Cardiac fibroblast (primary cell): ENCODE data around the gene GPHN.

Source experiments
- DNase-seq, 2 donors: peaks; one replicate each; pipeline versions ENCODE4 v3.0.0 to v3.0.0-alpha.2; 2010; ENCODE audit warnings: low read depth in 2 of 2
- H3K4me3 ChIP-seq, 2 donors: replicated peaks in 1 of 2; 1 replicate in 1 of 2; 2 replicates in 1 of 2; pipeline ENCODE4 v1.5.1; 2011; ENCODE audit warnings: low read depth in 2 of 2, low read length in 2 of 2, mild to moderate bottlenecking in 2 of 2, moderate library complexity in 1 of 2
- CTCF ChIP-seq: IDR thresholded peaks from one replicate; pipeline ENCODE4 v1.5.1; 2011; ENCODE audit warnings: low read depth, mild to moderate bottlenecking, low read length, inconsistent platforms

GPHN gene

DNA sequence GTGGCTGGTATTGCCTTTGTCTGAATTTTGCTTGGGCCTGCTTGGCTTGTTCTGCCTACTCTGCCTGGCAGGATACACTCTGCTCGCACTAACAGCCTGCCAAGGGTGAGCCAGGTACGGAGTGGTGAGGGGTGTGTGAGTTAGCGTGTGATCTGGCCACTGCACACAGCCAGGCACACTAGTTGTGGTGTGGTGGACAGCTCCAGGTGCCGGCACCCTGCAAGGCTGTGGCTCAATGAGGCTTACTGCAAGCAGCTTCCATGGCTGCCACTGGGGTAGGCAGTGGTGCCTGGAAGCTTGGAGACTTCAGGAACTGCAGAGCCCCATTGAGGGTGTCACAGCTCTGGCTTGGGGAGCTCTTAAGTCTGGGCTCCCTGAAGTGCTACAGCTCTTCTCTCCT, 87.4 kb downstream of the GPHN start:
- TF ChIP-seq CTCF: no peak
- H3K4me3 ChIP-seq: no peak overlapping the region
- DNase-seq: no peak

GRCh38 chr14:66596241-66596985, 88.5 kb downstream of the GPHN start:
- DNase-seq: no peak
- no peak overlapping the region for H3K4me3 ChIP-seq
- TF ChIP-seq CTCF: no peak

DNA sequence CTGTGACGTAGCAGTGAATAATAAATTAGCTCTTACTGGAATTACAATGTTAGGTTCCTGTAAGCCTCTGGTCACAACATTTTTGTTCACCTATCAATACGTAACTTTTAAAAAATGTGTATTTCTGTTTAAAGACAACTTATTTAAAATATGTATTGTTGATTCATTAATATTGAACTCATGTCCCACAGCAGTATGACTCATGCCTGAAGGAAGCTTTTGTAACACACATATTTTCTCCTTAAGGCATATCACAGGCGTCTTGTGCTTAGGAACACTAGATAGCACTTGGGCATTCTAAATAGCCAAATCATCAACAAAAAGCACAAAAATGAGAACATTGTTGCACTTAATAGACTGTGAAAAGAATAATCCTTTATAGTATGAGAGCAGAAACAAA, 92.5 kb downstream of the GPHN start:
- no peak for TF ChIP-seq CTCF
- no peak overlapping the region for H3K4me3 ChIP-seq
- DNase-seq: peak; percentile 62 to 80

DNA sequence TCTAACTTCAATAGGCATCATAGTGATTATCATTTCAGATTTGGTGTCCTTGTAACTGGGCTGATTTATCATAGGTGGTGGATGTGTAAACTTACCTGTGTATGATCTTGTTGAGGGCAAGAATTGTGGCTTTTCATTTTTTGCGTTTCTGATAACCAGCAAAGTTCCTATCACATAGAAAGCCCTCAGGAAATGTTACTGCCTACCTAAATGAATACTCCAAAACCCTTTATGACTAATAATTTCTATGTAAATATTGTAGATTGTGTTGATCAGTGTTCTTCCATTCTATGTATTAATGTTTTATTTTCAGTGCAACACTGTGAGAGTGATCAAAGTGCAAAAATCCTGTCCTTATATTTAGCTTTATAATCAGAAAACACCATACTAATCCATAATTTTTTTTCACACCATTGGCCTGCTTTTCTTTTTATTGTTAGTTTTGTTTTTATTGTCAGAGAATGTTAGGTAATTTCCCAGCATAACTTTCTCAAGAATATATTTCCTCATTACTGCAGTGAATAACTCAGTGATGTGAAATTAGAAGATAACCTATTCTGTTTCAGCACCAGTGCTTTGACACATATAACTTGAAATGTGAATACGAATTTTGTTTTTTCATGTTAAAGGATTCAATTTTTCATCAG, 94.1 kb downstream of the GPHN start:
- no peak overlapping the region for H3K4me3 ChIP-seq
- peak in 1 of 2 donors; percentile 8 for DNase-seq
- TF ChIP-seq CTCF: no peak

GRCh38 chr14:66603945-66604344, 96.0 kb downstream of the GPHN start:
- H3K4me3 ChIP-seq: no peak overlapping the region
- no peak for TF ChIP-seq CTCF
- DNase-seq: no peak

DNA sequence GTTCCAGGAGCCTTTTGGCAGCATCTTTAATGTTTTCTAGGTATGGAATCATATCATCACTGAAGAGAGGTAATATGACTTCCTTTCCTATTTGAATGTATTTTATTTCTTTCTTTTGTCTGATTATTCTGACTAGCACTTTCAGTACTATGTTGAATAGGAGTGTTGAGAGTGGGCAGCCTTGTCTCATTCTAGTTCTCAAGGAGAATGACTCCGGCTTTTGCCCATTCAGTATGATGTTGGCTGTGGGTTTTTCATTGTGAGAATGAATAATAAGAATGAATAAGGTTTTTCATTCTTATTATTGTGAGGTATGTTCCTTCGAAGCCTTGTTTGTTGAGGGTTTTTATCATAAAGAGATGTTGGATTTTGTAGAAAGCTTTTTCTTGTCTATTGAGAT, 98.9 kb downstream of the GPHN start:
- H3K4me3 ChIP-seq: no peak overlapping the region
- no peak for TF ChIP-seq CTCF
- no peak for DNase-seq
